Astrocyte of the hippocampus (primary cell): Measurements from ENCODE around the gene SIRT7.
A peak's percentile ranks its signal among the peaks of the same experiment; 100 is the strongest.

Source experiments
- DNase-seq: peaks from one replicate; pipeline ENCODE4 v3.0.0; 2011; ENCODE audit warnings: low read depth, low spot score

SIRT7 gene

GRCh38 chr17:81932333-81932983, 14.5 kb upstream of the SIRT7 start:
- no peak for DNase-seq

DNA sequence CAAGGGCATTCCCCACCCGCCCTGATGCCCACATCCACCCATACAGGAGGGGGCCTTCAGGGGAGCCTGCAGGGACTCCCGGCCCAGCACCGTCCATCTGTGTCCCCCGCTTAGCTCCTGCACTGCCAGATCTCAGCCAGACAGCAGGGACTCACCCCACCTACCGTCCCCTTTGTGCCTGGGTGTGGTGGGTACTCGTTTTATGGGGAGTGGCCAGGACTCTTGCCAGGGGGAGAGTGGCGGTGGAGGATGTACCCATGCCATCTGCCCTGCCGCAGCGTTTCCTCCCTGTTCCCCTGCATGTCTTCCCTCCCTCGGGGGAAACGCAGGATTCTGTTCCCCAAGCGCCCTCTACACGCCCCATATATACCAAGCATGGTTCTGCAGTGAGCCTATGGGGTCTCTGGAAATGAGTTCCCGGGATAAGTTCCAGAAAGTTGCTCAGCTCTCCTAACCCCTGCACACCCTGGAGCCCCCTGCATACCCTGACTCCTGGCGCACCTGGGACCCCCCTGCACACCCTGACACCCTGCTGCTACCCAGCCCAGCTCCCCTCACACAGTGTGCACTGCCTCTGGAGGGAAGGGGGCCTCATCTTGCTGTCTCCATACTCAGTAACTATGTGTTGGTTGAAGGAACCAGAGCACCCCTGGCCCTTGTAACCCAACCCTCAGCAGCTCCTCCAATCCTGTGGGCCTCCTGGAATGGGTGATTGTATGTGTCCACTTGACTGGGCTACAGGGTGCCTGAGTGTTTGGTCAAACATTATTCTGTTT, 13.8 kb upstream of the SIRT7 start:
- DNase-seq, result no peak

GRCh38 chr17:81931189-81931556, 13.2 kb upstream of the SIRT7 start:
- DNase-seq, result no peak

DNA sequence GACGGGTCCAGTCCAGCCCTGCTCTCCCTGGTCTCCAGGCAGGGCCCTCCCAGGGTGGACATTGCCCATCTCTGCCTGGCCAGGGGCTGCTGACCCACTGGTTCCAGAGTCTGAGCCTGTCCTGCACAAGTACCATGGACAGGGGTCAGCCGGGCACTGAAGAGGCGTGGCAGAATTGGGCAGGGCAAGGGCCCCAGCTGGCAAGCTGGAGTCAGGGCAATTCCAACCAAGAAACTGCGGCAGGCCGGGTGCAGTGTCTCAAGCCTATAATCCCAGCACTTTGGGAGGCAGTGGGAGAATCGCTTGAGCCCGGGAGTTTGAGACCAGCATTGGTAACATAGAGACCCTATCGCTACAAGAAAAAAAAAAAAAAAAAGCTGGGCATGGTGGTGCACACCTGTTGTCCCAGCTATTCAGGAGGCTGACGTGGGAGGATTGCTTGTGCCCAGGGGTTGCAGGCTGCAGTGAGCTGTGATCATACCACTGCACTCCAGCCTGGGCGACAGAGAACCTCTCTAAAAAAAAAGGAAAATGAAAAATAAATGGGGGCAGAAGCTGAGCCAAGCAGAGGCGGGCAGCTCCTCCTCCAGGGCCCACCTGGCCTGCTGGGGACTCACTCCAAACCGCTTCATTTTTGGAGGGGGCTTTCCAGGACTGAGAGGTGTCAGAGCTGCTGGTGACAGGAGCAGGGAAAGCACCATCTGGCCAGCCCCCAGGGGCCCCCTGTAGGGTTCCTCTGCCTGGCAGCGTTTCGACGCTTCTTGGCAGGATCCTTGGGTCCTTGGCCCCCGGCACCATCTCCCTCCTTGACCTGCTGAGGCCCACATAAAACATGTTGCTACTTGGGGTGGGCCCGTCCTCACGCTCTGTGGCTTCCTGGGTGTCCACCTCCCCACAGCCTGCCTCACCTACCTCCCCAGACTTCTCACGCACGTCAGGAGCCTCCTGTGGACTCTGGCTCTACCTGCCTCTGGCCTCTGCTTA, 12.5 kb upstream of the SIRT7 start:
- DNase-seq, result peak; percentile 32

GRCh38 chr17:81929253-81930141, 11.5 kb upstream of the SIRT7 start:
- DNase-seq, result no peak

GRCh38 chr17:81928544-81929252, 10.7 kb upstream of the SIRT7 start:
- peak; percentile 55 for DNase-seq

- DNase-seq, result peak; percentile 99
Measured at GRCh38 chr17:81927653-81928543, 9.9 kb upstream of the SIRT7 start, which contains the start of gene MAFG. MAFG (minus strand) TSS chr17:81927735; CDS start chr17:81923185, 4,550 bp downstream.

DNA sequence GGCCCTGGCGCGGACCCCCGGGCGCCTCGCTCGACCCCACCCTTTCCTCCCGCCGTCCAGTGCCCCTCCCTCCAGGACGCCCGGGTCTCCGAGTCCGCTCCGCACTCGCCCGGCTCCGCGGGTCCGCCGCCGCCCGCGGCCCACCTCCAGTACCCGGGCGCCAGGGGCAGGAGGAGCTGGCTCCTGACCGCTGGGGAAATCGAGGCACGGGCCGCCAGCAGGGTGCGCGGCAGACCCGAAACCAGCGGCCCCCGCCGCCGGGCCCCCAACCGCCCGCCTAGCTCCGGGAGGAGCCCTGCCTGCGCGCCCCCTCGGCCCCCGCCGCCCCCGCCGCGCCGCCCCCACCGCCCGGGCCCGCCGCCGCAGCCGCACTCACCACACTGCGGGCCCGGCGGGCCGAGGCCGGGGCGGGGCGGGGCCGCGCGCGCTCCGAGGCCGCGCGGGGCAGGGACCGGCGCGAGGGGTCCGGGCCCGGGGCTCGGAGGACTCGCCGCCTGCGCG, 9.2 kb upstream of the SIRT7 start:
- DNase-seq, result no peak

DNA sequence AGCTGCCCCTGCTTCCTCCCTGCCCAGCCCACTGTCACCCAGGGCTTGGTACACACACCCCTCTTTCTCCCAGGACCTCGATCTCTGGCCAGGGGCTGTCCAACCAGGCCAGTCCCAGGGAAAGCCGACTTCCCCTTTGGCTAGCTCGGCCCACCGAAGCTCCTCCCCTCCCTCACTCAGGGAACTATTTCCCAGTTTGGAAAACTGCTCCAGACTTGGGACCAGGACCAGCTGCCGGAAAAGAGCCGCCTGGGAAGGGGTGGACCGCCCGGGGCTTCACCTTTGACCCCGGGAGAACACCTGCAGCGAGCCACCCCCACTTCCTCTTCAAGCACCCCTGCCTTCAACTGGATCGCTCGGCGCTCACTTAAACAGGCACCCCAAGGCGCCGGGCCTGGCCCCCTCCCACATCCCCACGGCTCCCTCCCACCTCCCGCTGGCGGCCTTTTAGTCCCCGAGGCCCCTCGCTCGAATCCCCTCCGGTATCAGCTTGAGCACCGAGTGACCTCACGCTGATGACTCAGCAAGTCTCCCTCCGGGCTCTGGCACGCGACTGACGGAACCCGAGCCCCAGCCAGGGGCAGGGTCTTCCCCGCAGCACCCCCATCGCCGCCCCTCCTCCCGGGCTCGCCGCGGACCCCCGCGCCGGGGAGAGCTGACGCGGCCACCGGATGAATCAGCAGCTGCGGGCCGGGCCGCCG, 8.6 kb upstream of the SIRT7 start:
- DNase-seq, result peak; percentile 88

DNA sequence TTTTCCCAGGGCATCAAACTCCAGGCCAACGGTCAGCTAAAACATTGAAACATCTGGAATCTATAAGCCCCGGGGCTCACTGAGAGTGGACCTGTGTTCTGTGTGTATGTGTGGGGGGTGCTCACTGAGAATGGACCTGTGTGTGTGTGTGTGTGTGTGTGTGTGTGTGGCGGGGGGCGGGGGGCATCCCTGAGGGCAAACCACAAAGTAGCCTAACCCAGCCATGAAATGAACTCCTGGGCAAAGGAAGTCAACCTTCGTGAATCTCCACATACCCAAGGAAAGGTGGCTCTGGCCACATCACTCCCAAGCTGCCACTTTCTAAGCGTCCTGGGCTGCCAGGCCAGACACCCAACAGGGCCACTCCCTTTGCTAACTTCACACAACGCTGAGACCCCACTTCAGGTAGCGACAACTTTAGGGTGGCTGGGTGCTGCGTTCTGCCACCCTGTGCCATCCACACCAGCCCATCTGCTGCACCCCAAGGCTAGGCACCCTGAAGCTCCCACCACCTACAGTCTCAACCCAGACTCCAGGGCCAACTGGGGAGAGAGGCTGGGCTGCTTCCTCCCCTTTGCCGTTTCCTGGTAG, 8.0 kb upstream of the SIRT7 start:
- DNase-seq, result no peak

DNA sequence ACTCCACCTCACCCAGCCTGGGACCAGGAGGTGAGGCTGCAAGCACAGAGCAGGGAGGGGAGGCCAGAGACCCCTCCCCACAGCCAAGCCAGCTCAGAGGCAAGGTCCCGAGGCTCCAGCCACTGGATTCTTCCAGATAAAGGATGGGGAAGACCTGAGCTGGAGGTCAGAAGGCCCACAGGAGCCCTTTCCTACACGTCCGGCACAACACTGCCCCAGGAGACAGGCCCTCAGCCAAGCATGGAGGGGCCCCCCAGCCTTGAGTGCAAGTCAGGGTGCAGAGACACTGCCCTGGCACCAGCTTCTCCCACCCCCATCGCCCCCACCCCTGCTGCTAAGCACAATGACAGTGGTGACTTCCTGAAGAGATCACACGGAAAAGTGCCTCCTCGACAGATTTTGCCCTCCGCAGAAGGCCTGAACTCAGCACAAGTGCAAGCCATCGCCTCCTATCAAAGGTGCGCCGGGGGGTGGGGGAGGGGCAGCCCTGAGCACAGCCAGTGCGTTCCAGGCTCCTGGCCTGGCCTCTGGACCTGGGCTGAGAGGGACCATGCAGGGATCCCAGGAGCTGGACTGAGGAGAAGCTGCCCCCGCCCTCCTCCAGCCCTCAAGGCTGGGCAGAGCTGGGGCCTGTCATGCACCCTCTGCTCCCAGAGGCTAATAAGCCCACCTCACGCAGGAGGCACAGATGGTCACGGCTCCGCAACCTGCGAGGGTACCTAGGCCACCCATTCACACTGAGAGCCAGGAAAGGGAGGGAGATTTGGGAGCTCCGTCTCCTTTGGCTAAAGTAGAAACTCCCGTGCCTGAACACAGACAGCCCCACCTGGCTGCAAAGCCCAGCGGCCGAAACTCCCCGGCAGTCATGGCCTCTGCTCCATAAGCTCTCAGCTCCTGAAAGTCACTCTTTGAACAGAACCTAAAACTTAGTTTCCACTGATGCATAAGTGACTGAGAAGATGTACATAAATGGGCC, 6.9 kb upstream of the SIRT7 start:
- DNase-seq, result no peak

GRCh38 chr17:81923302-81924260, 5.6 kb upstream of the SIRT7 start:
- DNase-seq, result peak; percentile 88

GRCh38 chr17:81922566-81923301, 4.8 kb upstream of the SIRT7 start:
- no peak for DNase-seq

- DNase-seq, result no peak
Measured at GRCh38 chr17:81921996-81922565, 4.1 kb upstream of the SIRT7 start.

GRCh38 chr17:81921537-81921862, 3.5 kb upstream of the SIRT7 start:
- no peak for DNase-seq
